ENCODE measurements around the gene ARMC12.

The ARMC12 gene

DNA sequence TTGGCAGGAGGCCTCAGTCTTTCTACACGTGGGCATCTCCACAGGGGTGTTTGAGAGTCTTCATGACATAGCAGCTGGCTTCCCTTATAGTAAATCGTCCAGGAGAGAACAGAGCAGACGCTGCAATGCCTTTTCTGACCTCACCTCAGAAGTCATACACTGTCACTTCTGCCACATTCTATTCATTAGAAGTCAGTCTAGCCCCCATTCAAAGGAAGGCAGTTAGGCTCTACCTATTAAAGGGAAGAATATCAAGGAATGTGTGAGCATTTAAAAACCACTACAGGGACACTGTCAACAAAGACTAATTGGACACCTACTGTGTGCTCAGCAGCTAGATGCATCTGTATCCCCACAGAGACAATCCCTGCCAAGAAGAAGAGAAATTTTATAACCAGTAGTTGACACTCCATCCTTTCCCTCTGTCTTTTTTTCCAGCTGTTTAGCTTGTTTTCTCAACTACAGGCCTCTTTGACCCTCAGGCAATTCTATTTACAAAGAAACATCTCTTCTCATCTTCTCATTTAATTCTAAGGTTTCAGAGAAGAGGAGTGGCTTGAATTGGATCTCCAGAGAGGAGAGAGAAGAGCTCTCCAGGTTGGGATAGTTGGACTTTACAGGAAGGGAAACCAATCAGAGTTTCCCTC, 18.6 kb downstream of the ARMC12 start:
- no peak for TF ChIP-seq CTCF (IDR thresholded peaks at IDR 0.05; ENCODE audit: extremely low read depth, insufficient read depth, missing control alignments)
- in situ Hi-C loops (cut with MboI; ENCODE audit: low pct_unique_long_range_greater_than_20kb, low sequenced_read_pairs, unreplicated experiment), result no loop called here
- no peak for DNase-seq (ENCODE audit: low spot score)

- peak; percentile 39 for TF ChIP-seq CTCF (IDR thresholded peaks at IDR 0.05; ENCODE audit: extremely low read depth, insufficient read depth, missing control alignments)
- no peak for DNase-seq (ENCODE audit: low spot score)
- in situ Hi-C loops (cut with MboI; ENCODE audit: low pct_unique_long_range_greater_than_20kb, low sequenced_read_pairs, unreplicated experiment), result no loop called here
Measured at GRCh38 chr6:35757456-35758123, 20.8 kb downstream of the ARMC12 start.

GRCh38 chr6:35759426-35759825, 22.6 kb downstream of the ARMC12 start:
- in situ Hi-C loops (cut with MboI; ENCODE audit: low pct_unique_long_range_greater_than_20kb, low sequenced_read_pairs, unreplicated experiment), result no loop called here
- no peak for TF ChIP-seq CTCF (IDR thresholded peaks at IDR 0.05; ENCODE audit: extremely low read depth, insufficient read depth, missing control alignments)
- no peak for DNase-seq (ENCODE audit: low spot score)

GRCh38 chr6:35765739-35766138, 28.9 kb downstream of the ARMC12 start:
- DNase-seq (ENCODE audit: low spot score), result no peak
- in situ Hi-C loops (cut with MboI; ENCODE audit: low pct_unique_long_range_greater_than_20kb, low sequenced_read_pairs, unreplicated experiment), result no loop called here
- no peak for TF ChIP-seq CTCF (IDR thresholded peaks at IDR 0.05; ENCODE audit: extremely low read depth, insufficient read depth, missing control alignments)

DNA sequence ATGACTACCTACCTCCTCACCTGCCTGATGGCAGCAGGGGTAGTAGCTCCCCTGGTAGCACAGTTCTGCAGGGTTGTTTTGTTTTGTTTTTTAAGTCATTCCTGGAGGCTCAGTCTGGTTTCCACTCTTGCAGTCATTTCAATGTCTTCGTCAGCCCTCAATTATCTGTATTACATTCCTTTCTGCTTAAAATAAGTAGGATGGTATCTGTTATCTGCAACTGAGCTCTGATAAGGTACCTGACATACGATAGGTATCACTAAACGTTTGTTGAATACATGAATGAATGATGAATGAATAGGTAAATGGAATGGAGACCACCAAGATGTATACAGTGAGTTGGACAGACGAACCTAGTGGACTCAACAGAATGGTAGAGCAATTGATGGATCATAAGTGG, 32.4 kb downstream of the ARMC12 start:
- no peak for DNase-seq (ENCODE audit: low spot score)
- in situ Hi-C loops (cut with MboI; ENCODE audit: low pct_unique_long_range_greater_than_20kb, low sequenced_read_pairs, unreplicated experiment), result no loop called here
- TF ChIP-seq CTCF (IDR thresholded peaks at IDR 0.05; ENCODE audit: extremely low read depth, insufficient read depth, missing control alignments), result no peak

- no peak for DNase-seq (ENCODE audit: low spot score)
- in situ Hi-C loops (cut with MboI; ENCODE audit: low pct_unique_long_range_greater_than_20kb, low sequenced_read_pairs, unreplicated experiment), result no loop called here
- no peak for TF ChIP-seq CTCF (IDR thresholded peaks at IDR 0.05; ENCODE audit: extremely low read depth, insufficient read depth, missing control alignments)
Measured at GRCh38 chr6:35771343-35771627, 34.5 kb downstream of the ARMC12 start.
